Islet precursor cell (in vitro differentiated cells): ENCODE results near the gene RNASEH1.

Source experiments
- DNase-seq: peaks from one replicate; pipeline ENCODE4 v3.0.0-alpha.2; 2018

Gene RNASEH1

DNA sequence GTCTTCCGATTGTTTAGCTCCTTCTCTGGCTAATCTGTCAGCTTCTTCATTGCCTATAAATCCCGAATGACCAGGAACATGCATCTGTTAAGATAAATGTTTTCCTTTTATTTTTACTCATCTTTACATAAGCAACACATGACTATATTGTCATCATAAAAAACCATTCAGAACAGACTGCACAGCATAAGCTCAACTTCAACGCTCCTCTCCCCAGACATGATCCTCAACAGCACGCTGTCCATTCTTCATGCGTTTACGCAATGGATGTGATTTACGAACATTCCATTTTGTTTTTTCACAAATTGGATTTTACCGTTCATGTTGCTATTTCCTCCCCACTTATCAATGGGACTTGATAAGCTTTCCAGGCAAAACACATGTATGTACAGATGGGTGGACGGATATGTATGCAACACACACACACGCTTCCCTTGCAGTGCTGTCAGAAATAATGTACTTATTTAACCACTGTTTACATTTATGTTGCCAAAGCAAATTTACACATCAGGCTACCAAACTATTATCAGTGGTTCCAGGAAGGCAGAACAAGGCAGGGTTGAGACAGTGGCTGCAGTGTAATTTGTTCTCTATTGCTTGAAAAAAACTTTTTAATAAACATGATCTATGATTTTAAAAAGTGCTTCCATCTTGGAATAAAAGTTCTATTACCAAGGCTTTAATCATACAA is 12.2 kb downstream of the RNASEH1 start:
- no peak for DNase-seq

GRCh38 chr2:3543023-3543683 is 15.0 kb downstream of the RNASEH1 start:
- no peak for DNase-seq

GRCh38 chr2:3542107-3542506 is 16.0 kb downstream of the RNASEH1 start:
- DNase-seq, result no peak

DNA sequence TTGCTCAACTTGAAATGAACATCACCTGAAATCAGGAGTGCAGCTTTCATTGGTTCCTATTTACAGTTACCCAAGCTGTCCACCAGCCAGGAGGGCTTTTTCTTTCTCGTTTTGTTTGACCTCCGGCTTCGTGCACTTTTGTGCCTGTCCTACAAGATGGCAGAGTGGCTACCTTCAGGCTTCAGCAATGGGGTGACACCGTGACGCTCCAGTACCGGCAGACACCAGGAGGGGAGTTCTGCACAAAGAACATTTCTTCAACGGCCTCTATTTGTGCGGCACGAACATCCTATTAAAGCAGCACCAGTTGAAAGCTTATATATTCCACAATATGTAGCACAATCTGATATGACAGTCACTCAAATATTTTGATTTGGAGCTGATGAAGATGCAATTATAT is 18.3 kb downstream of the RNASEH1 start:
- no peak for DNase-seq

GRCh38 chr2:3536682-3537632 is 21.2 kb downstream of the RNASEH1 start:
- DNase-seq, result peak; percentile 78

DNA sequence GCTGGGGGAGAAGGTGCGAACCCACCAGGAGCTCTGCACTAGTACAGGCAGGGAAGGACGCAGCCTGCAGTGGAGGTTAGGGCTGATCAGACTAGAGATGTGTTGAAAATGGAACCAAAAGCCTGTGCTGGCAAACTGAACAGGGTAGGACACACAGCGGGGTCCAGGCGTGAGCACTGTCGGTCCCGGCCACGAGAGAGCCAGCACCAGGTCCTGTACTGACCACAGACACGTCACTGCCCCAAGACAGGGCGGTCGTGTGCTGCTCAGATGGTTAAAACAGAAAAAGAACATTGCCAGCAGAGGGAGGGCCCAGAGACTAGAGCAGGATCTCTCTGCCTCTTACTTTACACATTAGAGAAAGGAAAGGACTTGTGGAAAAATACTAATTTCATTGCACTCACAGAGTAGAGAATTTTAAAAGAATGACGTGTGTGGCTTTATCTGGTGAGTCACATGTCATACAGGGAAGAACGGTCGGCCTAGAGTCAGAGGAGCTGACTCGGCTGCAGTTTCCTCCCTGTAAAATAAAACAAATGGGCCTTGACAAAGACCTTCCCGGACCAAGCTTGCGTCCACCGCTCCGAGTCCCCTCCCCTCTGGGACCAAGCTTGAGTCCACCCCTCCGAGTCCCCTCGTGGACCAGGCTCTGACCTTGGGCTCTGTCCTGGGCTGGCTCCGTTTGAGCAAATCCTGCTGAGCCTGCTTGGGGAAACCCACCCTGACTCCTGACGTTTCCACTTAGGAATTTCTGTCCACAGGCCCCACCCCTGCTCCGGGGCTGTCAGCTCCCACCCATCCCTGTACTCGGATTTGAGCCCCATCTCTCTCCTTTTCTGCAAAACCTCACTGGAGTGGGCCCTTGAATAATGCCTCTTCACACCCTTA is 22.1 kb downstream of the RNASEH1 start:
- peak; percentile 92 for DNase-seq

- no peak for DNase-seq
These were observed 22.7 kb downstream of the RNASEH1 start for GRCh38 chr2:3535467-3535793.

DNA sequence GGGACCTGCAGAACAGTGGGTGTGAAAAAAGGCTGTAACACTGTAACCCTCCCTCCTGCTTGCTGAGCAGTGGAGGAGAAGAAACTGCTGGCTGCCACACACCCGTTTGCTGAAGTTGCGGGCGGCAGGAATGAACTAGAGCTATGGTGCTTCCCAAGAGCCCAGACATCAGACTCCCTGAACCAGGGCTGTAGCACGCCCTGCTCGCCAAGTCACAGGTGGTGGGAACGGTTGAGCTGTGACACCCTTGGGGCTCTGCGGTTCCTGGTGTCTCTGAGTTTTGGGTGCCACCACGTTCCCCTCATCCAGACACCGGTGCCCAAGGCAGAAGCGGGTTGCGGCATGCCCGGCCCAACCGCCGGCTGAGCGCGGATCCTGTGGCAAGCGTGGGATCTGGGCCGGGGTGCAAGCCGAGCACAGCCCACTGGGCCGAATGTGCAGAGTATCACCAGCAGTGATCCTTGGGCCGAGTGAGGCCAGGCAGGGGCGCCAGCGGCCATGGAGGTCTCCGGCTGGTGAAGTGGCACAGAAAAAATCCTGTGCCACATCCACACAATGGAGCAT is 23.8 kb downstream of the RNASEH1 start:
- DNase-seq, result no peak

- DNase-seq, result peak; percentile 66
These were observed 24.3 kb downstream of the RNASEH1 start for GRCh38 chr2:3533836-3534235.

DNA sequence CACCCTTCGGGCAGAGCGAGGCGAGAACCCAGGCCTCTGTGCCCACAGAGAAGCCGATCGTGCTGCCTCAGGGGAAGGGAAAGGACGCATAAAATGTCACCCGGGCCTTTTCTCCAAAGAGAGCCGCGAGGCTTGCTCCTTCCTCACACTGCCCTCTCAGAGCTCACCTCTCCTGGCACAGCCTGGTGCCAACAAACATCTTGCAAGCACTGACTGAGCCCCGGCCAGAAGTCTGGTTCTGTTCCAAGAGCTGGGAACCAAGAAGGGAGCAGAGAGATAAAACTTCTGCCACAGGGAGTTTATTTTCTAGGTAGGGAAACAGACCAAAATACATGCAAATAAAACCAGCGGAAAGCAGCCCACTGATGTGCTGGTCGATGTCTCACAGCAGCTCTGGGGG is 25.2 kb downstream of the RNASEH1 start:
- no peak for DNase-seq

DNA sequence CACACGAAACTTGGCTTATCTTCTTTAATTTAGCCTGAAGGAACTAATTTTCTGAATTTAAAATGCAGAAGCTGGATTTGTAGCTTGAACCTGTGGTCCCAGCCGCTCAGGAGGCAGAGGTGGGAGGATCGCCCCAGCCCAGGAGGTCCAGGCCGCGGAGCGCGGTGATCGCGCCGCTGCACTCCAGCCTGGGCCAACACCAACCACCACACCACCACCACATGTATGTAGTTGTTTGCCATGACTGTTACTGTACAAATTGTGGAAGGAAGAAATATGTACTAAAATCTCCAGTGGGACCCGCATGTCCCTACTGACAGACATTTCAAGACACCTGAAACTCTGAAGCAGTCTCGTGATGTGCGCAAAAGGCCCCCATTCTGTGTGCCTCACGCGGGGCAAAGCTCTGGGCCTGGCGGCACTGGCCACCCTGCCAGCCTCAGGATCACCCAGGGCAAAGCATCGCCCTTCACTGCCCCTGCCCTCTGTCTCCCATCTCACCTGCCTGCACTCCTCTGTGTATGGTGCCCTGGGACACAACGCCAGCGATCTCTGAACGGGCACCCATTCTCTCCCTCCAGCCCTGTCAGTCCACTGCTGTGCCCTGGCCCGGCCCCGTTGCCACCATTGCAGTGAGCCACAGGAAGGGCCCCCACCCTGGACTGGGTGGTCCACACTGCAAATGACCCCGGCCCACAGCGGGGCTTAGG is 28.7 kb downstream of the RNASEH1 start:
- no peak for DNase-seq

DNA sequence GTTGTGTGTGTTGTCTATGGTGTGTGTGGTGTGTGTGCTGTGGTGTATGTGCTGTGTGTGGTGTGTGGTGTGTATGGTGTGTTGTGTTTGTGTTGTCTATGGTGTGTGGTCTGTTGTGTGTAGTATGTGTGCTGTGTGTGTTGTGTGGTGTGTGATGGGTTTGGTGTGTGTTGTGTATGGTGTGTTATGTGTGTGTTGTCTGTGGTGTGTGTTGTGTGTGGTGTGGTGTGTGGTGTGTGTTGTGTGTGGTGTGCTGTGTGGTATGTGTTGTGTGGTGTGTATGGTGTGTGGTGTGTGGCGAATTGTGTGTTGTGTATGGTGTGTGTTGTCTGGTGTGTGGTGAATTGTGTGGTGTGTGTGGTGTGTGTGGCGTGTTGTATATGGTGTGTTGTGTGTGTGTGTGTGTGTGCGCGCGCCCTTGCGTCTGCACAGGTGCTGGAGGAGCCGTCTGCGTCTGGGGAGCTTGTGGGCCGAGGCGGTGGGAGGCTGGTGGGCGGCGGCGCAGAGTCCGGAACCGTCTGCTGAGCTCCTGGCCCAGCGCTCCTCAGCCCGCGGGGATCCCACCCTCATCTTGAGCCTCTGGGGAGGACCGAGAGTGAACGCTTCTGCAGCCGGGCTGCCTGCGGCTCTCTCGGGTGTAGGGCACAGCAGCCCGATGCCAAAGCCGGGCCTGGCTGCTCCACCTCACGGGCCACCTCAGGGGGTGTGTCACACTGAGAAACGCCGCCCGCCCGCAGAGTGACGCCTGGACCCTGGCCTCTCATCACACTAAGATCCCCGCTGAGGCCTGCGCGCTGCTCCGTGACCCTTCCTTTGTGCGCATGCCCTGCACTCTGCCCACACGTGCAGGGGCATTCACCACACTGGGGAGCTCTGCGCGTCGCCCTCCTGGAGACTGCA is 30.0 kb downstream of the RNASEH1 start:
- DNase-seq, result no peak

- DNase-seq, result no peak
These were observed 31.3 kb downstream of the RNASEH1 start for GRCh38 chr2:3526871-3527270.

GRCh38 chr2:3523551-3524041 is 34.5 kb downstream of the RNASEH1 start:
- DNase-seq, result no peak

DNA sequence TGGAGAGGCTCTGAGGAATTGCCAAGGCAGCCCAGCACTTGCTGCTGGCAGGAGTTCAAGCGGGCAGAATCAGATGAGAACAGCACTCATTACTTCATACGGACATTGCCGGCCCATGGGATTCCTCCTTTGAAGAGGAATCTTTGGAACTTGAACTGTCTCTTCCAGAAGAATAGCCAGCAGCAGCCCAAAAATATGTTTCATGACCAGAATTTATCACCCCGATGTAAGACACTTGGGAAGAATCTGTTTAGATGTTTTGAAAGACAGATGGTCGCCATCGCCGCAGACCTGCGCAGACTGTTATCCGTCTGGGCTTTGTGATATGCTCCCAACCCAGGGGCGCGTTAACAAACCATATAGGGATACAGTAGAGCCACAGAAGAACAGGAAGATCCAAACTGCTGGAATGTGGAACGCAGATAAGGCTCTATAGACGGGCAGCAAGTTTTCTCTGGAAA is 35.1 kb downstream of the RNASEH1 start:
- no peak for DNase-seq

- DNase-seq, result no peak
These were observed 37.5 kb downstream of the RNASEH1 start for GRCh38 chr2:3520591-3520990.

- peak; percentile 93 for DNase-seq
These were observed 38.6 kb downstream of the RNASEH1 start, which contains the start of gene ADI1 for GRCh38 chr2:3519255-3520205. TSS of gene ADI1 (minus strand) at chr2:3519531. CDS start at chr2:3519487, 44 bp downstream.

DNA sequence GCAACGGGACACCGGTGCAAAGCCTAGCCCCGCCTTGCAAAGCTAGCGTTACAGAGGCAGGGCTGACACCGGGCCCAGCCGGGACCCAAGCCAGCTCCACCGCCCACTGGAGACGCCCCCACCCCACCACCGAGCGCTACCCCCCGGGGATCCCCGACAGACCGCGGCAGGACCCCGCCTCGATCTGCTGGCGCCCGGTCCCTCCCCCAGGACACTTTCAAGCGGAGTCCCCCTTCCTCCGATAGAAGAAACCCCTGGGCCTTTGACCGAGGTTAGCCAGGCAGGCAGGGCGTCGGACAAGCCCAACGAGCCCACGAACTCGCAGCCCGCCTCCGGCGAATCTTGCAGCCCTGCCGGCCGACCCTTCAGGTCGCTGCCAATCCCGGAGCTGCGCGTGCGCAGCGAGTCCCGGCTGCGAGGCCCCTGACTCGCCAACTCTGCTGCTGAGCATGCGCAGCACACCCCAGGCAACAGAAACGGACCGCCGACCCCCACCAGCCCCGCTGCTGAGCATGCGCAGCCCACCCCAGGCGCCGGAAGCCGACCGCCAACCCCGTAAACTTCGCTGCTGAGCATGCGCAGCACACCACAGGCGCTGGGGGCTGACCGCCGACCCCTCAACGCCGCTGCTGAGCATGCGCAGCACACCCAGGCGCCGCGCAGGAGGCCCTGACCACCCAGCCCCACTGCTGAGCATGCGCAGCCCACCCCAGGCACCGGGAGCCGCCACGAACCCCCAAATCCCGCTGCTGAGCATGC is 39.5 kb downstream of the RNASEH1 start:
- peak; percentile 99 for DNase-seq
